ENCODE results near the gene DNAAF5. TPM values are rescaled to one million over a fixed set of nuclear protein-coding genes. Genes with fewer than 3 reads are reported as not detected.
"Not testable (repeated sequence)": the region's sequence is repeated elsewhere in the genome, so short reads cannot be mapped to it uniquely, and the experiment has no call there.

DNAAF5 gene
- total and polyA plus RNA-seq, 7 experiments from 2014 or later: 4.0 to 25.7 (median 13.4) TPM

DNA sequence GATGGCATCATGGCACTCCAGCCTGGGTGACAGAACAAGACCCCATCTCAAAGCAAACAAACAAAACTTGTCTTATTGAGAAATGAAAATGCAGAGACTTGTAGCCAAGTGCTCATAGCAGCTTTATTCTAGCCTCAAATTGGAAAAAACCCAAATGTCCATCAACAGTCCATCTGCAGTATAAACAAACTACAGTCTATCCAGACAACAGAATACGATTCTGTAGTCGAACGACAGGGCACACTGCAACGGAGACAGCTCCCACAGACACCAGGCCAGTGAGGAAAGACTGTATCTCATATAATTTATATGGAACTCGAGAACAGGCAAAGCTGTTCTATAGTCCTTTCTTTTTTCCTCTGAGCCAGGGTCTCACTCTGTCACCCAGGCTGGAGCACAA is 65.0 kb downstream of the DNAAF5 start:
- intact Hi-C loops (cut with micrococcal nuclease): no loop called here
- Histone ChIP-seq H3K36me3 (ENCODE audit: control insufficient read depth in 2 of 3, insufficient read depth in 3 of 3, low read length in 3 of 3) (no peaks in the 10 kb centered on the region), H3K27ac (ENCODE audit: low read depth, low read length) (no peak overlapping the region), H3K4me1 (ENCODE audit: control insufficient read depth in 2 of 2, insufficient read depth in 2 of 2, low read length in 2 of 2) (no peaks in the 10 kb centered on the region), H3K27me3 (ENCODE audit: control insufficient read depth in 2 of 2, insufficient read depth in 2 of 2, low read length in 2 of 2) (no peaks in the 10 kb centered on the region), H3K9me3 (ENCODE audit: control insufficient read depth in 2 of 3, low read length in 3 of 3) (no peaks in the 10 kb centered on the region), H3K4me3 (ENCODE audit: low read length) (no peak overlapping the region)
- Mint-ChIP-seq H3K4me3 (no peak overlapping the region), H3K4me1 (no peaks in the 10 kb centered on the region), H3K9me3 (peaks cover 0 to 7% (median 0%) of the 10 kb centered on the region in 11 donors), H3K27ac (no peak overlapping the region), H3K27me3 (no peaks in the 10 kb centered on the region), H3K36me3 (peaks cover 0 to 11% (median 0%) of the 10 kb centered on the region in 5 donors)
- ATAC-seq (no peak), DNase-seq (no peak)
- POLR2A ChIA-PET: no interaction called here
- CTCF ChIA-PET: interaction anchor here (0.6 kb wide), 1 partner anchor 10 kb away, joined by 3 read pairs; no protein-coding TSS in a partner anchor

DNA sequence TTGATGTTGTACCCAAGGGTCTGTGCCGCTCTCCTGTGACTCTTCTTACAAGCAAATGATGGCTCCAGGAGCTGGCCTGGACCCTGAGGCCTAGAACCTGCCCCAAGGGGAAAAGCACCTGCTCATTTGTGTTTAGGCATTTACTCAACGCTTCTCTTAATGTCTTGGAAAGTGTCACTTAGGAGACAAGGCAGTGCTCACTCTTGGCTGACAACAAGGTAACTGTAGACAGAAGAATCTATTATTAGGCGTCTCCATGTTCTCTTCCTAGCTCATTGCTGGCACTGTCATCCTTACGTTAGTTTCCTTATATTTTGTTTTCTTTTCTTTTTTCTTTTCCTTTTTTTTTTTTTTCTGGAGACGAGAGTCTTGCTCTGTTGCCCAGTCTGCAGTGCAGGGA is 67.7 kb downstream of the DNAAF5 start:
- intact Hi-C loops (cut with micrococcal nuclease): no loop called here
- H3K4me1 Mint-ChIP-seq: no peaks in the 10 kb centered on the region
- ChIA-PET POLR2A (no interaction called here), CTCF (no interaction called here)
- no peaks in the 10 kb centered on the region for H3K27me3 ChIP-seq (ENCODE audit: control insufficient read depth in 2 of 2, insufficient read depth in 2 of 2, low read length in 2 of 2)
- no peak overlapping the region for H3K4me3 ChIP-seq (ENCODE audit: low read length)
- peak overlapping the region in 1 of 9 donors; percentile 38 for H3K27ac Mint-ChIP-seq
- H3K9me3 Mint-ChIP-seq: peaks cover 0 to 3% (median 0%) of the 10 kb centered on the region in 11 donors
- DNase-seq (no peak), ATAC-seq (no peak)
- H3K9me3 ChIP-seq (ENCODE audit: control insufficient read depth in 2 of 3, low read length in 3 of 3): no peaks in the 10 kb centered on the region
- H3K4me3 Mint-ChIP-seq: no peak overlapping the region
- H3K27me3 Mint-ChIP-seq: no peaks in the 10 kb centered on the region
- H3K36me3 Mint-ChIP-seq: peaks cover 0 to 5% (median 0%) of the 10 kb centered on the region in 5 donors
- H3K36me3 ChIP-seq (ENCODE audit: control insufficient read depth in 2 of 3, insufficient read depth in 3 of 3, low read length in 3 of 3): no peaks in the 10 kb centered on the region
- H3K27ac ChIP-seq (ENCODE audit: low read depth, low read length): no peak overlapping the region
- no peaks in the 10 kb centered on the region for H3K4me1 ChIP-seq (ENCODE audit: control insufficient read depth in 2 of 2, insufficient read depth in 2 of 2, low read length in 2 of 2)

DNA sequence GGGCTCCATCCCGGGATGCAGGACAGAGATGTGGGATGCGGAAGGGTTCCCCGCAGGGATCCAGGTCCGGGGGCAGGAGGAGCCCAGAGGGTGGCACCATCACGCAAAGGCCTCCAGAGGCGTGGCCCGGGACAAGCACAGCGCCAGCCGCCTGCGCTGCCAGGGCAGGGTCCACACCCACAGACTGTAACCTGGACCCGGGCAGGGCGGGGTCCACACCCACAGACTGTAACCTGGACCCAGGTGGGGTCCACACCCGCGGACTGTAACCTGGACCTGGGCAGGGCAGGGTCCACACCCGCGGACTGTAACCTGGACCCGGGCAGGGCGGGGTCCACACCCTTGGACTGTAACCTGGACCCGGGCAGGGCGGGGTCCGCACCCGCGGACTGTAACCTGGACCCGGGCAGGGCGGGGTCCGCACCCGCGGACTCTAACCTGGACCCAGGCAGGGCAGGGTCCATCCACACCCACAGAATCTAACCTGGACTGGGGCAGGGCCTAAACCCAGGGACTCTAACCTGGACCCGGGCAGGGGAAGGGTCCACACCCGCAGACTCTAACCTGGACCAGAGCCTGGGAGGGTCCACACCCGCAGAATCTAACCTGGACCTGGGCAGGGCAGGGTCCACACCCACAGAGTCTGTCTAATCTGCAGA is 68.3 kb downstream of the DNAAF5 start:
- POLR2A ChIA-PET: no interaction called here
- Histone ChIP-seq H3K27me3 (ENCODE audit: control insufficient read depth in 2 of 2, insufficient read depth in 2 of 2, low read length in 2 of 2) (no peaks in the 10 kb centered on the region), H3K4me1 (ENCODE audit: control insufficient read depth in 2 of 2, insufficient read depth in 2 of 2, low read length in 2 of 2) (no peaks in the 10 kb centered on the region), H3K9me3 (ENCODE audit: control insufficient read depth in 2 of 3, low read length in 3 of 3) (no peaks in the 10 kb centered on the region), H3K4me3 (ENCODE audit: low read length) (no peak overlapping the region), H3K36me3 (ENCODE audit: control insufficient read depth in 2 of 3, insufficient read depth in 3 of 3, low read length in 3 of 3) (no peaks in the 10 kb centered on the region), H3K27ac (ENCODE audit: low read depth, low read length) (no peak overlapping the region)
- Mint-ChIP-seq H3K36me3 (peaks cover 0 to 3% (median 0%) of the 10 kb centered on the region in 5 donors), H3K4me1 (no peaks in the 10 kb centered on the region), H3K9me3 (no peaks in the 10 kb centered on the region), H3K4me3 (no peak overlapping the region), H3K27me3 (no peaks in the 10 kb centered on the region), H3K27ac (no peak overlapping the region)
- CTCF ChIA-PET: no interaction called here
- no peak for ATAC-seq
- intact Hi-C loops (cut with micrococcal nuclease): no loop called here
- DNase-seq: no peak

DNA sequence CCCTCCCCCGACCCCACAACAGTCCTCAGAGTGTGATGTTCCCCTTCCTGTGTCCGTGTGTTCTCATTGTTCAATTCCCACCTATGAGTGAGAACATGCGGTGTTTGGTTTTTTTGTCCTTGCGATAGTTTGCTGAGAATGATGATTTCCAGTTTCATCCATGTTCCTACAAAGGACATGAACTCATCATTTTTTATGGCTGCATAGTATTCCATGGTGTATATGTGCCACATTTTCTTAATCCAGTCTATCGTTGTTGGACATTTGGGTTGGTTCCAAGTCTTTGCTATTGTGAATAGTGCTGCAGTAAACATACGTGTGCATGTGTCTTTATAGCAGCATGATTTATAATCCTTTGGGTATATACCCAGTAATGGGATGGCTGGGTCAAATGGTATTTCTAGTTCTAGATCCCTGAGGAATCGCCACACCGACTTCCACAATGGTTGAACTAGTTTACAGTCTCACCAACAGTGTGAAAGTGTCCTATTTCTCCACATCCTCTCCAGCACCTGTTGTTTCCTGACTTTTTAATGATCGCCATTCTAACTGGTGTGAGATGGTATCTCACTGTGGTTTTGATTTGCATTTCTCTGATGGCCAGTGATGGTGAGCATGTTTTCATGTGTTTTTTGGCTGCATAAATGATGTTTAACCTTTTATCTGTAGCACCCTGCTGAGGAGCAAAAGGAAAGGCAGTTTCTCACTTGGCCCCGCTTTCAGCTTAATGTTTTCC is 70.1 kb downstream of the DNAAF5 start:
- H3K27me3 Mint-ChIP-seq; H3K9me3 ChIP-seq (ENCODE audit: control insufficient read depth in 2 of 3, low read length in 3 of 3); H3K4me1 ChIP-seq (ENCODE audit: control insufficient read depth in 2 of 2, insufficient read depth in 2 of 2, low read length in 2 of 2); H3K27ac Mint-ChIP-seq; H3K4me3 Mint-ChIP-seq; ATAC-seq; intact Hi-C loops (cut with micrococcal nuclease); DNase-seq; POLR2A ChIA-PET; H3K9me3 Mint-ChIP-seq; H3K27me3 ChIP-seq (ENCODE audit: control insufficient read depth in 2 of 2, insufficient read depth in 2 of 2, low read length in 2 of 2); H3K36me3 Mint-ChIP-seq; H3K4me1 Mint-ChIP-seq; H3K4me3 ChIP-seq (ENCODE audit: low read length); CTCF ChIA-PET; H3K36me3 ChIP-seq (ENCODE audit: control insufficient read depth in 2 of 3, insufficient read depth in 3 of 3, low read length in 3 of 3); H3K27ac ChIP-seq (ENCODE audit: low read depth, low read length): not testable (repeated sequence)

DNA sequence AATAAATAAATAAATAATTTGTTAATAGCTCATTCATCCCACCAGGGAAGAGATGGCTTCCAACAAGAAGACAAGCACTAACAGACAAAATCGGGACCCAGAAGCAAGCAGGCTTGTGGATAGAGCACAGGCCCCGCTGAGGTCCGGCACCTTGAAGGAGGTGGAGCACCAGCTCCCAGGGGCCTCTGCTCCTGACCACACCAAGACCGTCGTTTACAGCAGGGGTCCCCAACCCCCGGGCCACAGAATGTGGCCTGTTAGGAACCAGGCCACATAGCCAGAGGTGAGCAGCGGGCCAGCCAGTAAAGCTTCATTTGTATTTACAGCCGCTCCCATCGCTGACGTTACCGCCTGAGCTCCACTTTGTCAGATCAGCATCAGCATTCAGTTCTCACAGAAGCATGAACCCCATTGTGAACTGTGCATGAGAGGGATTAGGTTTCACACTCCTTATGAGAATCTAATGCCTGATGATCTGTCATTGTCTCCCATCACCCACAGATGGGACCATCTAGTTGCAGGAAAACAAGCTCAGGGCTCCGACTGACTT is 72.5 kb downstream of the DNAAF5 start:
- Histone ChIP-seq H3K36me3 (ENCODE audit: control insufficient read depth in 2 of 3, insufficient read depth in 3 of 3, low read length in 3 of 3) (no peaks in the 10 kb centered on the region), H3K4me1 (ENCODE audit: control insufficient read depth in 2 of 2, insufficient read depth in 2 of 2, low read length in 2 of 2) (no peaks in the 10 kb centered on the region), H3K4me3 (ENCODE audit: low read length) (no peak overlapping the region), H3K27me3 (ENCODE audit: control insufficient read depth in 2 of 2, insufficient read depth in 2 of 2, low read length in 2 of 2) (no peaks in the 10 kb centered on the region), H3K27ac (ENCODE audit: low read depth, low read length) (no peak overlapping the region), H3K9me3 (ENCODE audit: control insufficient read depth in 2 of 3, low read length in 3 of 3) (no peaks in the 10 kb centered on the region)
- Mint-ChIP-seq H3K9me3 (peaks cover 0 to 3% (median 0%) of the 10 kb centered on the region in 11 donors), H3K27me3 (peaks cover 0 to 10% (median 0%) of the 10 kb centered on the region in 5 donors), H3K27ac (no peak overlapping the region), H3K4me3 (no peak overlapping the region), H3K36me3 (peaks cover 0 to 3% (median 0%) of the 10 kb centered on the region in 5 donors), H3K4me1 (peaks cover 0 to 2% (median 0%) of the 10 kb centered on the region in 7 donors)
- CTCF ChIA-PET: interaction anchor here (0.7 to 0.9 kb wide), 2 partner anchors 14 to 19 kb away, joined by 3 to 4 read pairs; no protein-coding TSS in a partner anchor
- POLR2A ChIA-PET: no interaction called here
- no peak for DNase-seq
- intact Hi-C loops (cut with micrococcal nuclease): no loop called here
- ATAC-seq: no peak

- ChIA-PET CTCF (no interaction called here), POLR2A (no interaction called here)
- DNase-seq: no peak
- Histone ChIP-seq H3K36me3 (ENCODE audit: control insufficient read depth in 2 of 3, insufficient read depth in 3 of 3, low read length in 3 of 3) (no peaks in the 10 kb centered on the region), H3K27ac (ENCODE audit: low read depth, low read length) (no peak overlapping the region), H3K4me3 (ENCODE audit: low read length) (no peak overlapping the region), H3K9me3 (ENCODE audit: control insufficient read depth in 2 of 3, low read length in 3 of 3) (no peaks in the 10 kb centered on the region), H3K27me3 (ENCODE audit: control insufficient read depth in 2 of 2, insufficient read depth in 2 of 2, low read length in 2 of 2) (no peaks in the 10 kb centered on the region), H3K4me1 (ENCODE audit: control insufficient read depth in 2 of 2, insufficient read depth in 2 of 2, low read length in 2 of 2) (no peaks in the 10 kb centered on the region)
- ATAC-seq: no peak
- H3K27ac Mint-ChIP-seq: no peak overlapping the region
- no peak overlapping the region for H3K4me3 Mint-ChIP-seq
- H3K4me1 Mint-ChIP-seq: peaks cover 0 to 4% (median 0%) of the 10 kb centered on the region in 7 donors
- peaks cover 0 to 3% (median 0%) of the 10 kb centered on the region in 5 donors for H3K36me3 Mint-ChIP-seq
- H3K27me3 Mint-ChIP-seq: peaks cover 0 to 10% (median 0%) of the 10 kb centered on the region in 5 donors
- intact Hi-C loops (cut with micrococcal nuclease): no loop called here
- H3K9me3 Mint-ChIP-seq: peaks cover 0 to 4% (median 0%) of the 10 kb centered on the region in 11 donors
Observed at GRCh38 chr7:800692-801091, 74.2 kb downstream of the DNAAF5 start.
